Globus pallidus (tissue), 1 donor: Measurements from ENCODE around the gene THEMIS2.

Experiments
- DNase-seq: peaks from one replicate; pipeline ENCODE4 v3.0.0-alpha.2; 2015; ENCODE audit warnings: low spot score

Gene THEMIS2

DNA sequence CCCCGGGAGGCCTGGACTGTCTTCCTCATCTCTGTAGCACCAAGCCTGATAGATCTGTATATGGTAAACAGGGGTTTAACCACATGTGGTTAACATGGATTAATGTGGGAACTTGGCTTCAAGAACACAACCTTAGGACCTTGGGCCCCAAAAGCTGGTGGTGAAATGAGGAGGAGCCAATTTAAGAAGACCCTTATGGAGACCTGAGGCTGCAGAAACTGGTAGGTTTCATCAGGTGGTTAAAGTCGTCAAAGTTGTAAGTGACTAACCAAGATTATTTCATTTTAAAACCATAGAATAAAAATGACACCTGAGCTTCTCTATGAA, 14.0 kb downstream of the THEMIS2 start:
- DNase-seq: no peak

GRCh38 chr1:27886744-27887143, 14.4 kb downstream of the THEMIS2 start:
- DNase-seq: no peak

DNA sequence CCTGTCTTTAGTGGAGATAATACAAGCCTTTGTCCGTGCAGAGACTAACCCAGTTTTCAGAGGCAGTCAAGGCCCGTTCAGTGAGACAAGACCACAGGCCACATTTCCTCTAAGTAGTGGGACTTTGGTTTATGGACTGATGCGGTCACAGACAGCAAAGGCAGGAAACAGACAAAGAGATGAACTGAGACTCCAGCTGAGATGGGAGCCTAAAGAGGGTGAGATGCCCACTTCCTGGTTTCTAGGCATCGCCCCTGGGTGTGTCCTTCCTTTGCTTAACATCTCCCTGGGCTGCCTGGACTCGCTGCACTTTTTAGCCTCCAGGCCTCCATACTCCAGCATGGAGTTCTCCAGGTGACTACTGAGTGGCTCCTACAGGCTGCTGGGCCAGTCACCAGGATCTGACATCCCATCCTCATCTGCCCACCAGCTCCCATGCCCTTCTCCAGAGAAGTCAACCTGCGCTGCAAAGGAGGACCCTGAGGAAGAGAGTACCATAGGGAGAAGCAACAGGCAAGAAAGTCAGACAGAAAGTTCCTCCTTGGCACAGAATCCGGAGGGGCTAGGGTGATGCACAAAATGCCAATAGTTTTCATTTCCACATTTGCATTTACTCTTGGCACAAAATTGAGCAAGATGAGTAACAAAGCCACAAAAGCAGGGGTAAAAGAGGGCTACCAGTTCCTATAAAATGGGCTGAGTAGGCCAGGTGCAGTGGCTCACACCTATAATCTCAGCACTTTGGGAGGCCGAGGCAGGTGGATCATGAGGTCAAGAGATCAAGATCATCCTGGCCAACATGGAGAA, 15.1 kb downstream of the THEMIS2 start:
- no peak for DNase-seq

GRCh38 chr1:27889506-27889905, 17.2 kb downstream of the THEMIS2 start:
- DNase-seq: no peak

- DNase-seq: no peak
Observed at GRCh38 chr1:27891196-27891889, 19.0 kb downstream of the THEMIS2 start.

GRCh38 chr1:27894521-27894920, 22.2 kb downstream of the THEMIS2 start:
- DNase-seq: no peak

GRCh38 chr1:27906759-27907158, 34.4 kb downstream of the THEMIS2 start:
- peak; percentile 29 for DNase-seq

DNA sequence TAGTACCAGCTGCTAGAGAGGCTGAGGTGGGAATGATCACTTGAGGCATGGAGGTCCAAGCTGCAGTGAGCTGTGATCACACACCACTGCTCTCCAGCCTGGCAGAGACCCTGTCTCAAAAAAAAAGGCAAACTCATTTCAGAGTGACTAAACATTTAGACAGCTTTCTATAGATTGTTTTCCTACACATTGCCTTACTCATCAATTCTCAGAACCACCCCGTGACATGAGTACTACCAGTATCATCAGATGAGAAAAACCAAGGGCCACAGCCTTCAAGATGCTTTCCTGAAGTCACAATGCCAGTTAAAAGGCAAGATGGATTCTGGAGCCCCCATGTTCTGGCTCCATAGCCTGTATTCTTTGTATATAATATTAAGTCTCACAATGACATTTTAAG, 40.1 kb downstream of the THEMIS2 start:
- no peak for DNase-seq

GRCh38 chr1:27915082-27915575, 42.8 kb downstream of the THEMIS2 start:
- DNase-seq: no peak

GRCh38 chr1:27922272-27922671, 49.9 kb downstream of the THEMIS2 start:
- no peak for DNase-seq

- DNase-seq: no peak
Observed at GRCh38 chr1:27928216-27928954, 56.0 kb downstream of the THEMIS2 start.

- DNase-seq: no peak
Observed at GRCh38 chr1:27931184-27931583, 58.8 kb downstream of the THEMIS2 start.

- no peak for DNase-seq
Observed at GRCh38 chr1:27931759-27932158, 59.4 kb downstream of the THEMIS2 start.

- DNase-seq: no peak
Observed at GRCh38 chr1:27934818-27935549, 62.6 kb downstream of the THEMIS2 start, which contains the start of gene SMPDL3B. SMPDL3B (plus strand) TSS chr1:27935000; CDS start chr1:27935184, 184 bp downstream.

DNA sequence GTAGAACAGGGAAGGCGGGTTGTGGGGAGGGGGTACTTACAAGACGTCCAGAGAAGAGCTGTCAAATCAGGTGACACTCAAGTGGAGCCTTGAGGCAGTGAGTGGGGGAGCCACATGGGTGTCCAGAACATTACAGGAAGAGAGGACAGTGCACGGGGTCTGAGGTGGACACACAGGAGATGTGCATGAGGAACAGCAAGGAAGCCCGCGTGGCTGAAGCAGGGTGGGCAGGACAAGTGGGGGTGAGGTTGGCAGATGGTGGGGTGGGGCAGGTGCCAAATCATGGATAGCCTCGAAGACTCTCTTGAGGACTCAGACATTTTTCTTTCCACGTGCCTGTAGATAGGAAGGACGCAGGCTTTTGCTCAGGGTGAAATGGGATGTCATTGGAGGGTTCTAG, 63.4 kb downstream of the THEMIS2 start:
- no peak for DNase-seq
